HG03066 (cell line): Measurements from ENCODE around the gene KRT33A.

Experiments
- ATAC-seq: cut with Tn5 transposase; IDR thresholded peaks from one replicate; pipeline ENCODE4 v1.9.1; 2021; ENCODE audit warnings: low read depth; ENCODE audit not compliant: unreplicated experiment

The KRT33A gene

DNA sequence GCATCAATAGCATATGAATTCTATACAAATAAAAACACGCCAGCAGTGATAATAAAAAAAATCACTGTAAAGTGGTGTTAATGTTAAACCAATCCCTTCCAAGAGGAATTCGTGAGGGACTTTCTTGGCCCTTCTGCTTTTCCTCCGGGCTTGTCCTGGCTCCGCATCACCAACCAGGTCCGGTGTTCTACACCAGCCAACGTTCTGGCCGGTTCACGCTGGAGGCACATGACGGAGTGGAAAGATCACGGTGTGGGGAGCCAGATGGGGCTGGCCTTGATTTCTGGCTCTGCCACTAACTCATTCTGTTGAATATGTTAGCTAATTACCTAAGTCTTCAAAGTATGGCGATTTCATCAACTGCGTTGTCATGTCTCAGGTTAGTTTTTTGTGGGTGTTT, 46.5 kb downstream of the KRT33A start:
- no peak for ATAC-seq

- no peak for ATAC-seq
Observed at GRCh38 chr17:41302981-41303380, 47.6 kb downstream of the KRT33A start.

GRCh38 chr17:41301916-41302901, 48.4 kb downstream of the KRT33A start, which contains the start of gene KRTAP29-1:
KRTAP29-1 (minus strand) TSS chr17:41302851; CDS start chr17:41302851, 0 bp downstream.
- ATAC-seq, result no peak

- ATAC-seq, result no peak
Observed at GRCh38 chr17:41301204-41301790, 49.3 kb downstream of the KRT33A start.

- ATAC-seq, result no peak
Observed at GRCh38 chr17:41298458-41299135, 52.0 kb downstream of the KRT33A start.

DNA sequence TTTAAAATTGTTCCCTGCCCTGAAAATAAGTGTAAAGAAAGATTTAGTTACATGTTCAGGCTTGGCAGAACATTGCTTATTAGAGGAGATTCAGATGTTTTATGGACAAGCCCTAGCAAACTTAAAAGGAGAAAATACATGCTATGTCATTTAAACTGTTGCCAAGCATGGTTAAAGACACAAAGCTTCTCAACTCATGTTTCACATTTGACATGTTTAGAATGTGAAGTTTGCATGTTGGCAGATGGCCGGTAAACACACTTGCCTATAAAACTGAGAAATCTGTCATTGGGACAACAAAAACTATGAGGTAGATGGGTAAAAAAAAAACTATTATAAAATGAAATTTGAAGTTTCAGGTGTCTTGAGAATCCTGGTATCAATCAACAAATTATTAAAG, 53.8 kb downstream of the KRT33A start:
- ATAC-seq, result no peak
